ENCODE data around the gene GPER1. TPM values are rescaled to one million over a fixed set of nuclear protein-coding genes. Genes with fewer than 3 reads are reported as not detected.
"Not testable (repeated sequence)": the region's sequence is repeated elsewhere in the genome, so short reads cannot be mapped to it uniquely, and the experiment has no call there.

Gene GPER1
- total RNA-seq, 1 donor from 2014 or later: 26.0 TPM

GRCh38 chr7:1068013-1068412 lies 19.9 kb upstream of the GPER1 start:
- H3K4me1 ChIP-seq: peaks cover 14% of the 10 kb centered on the region
- no peaks in the 10 kb centered on the region for H3K36me3 ChIP-seq
- H3K4me3 ChIP-seq: no peak overlapping the region
- H3K9me3 ChIP-seq: no peaks in the 10 kb centered on the region
- DNase-seq (no peak), ATAC-seq (no peak)
- intact Hi-C loops (cut with DNase I): no loop called here
- no peak overlapping the region for H3K27ac ChIP-seq
- no peaks in the 10 kb centered on the region for H3K27me3 ChIP-seq (ENCODE audit: low read depth)
- TF ChIP-seq CTCF (IDR thresholded peaks at IDR 0.05): no peak

GRCh38 chr7:1068619-1069018 lies 19.3 kb upstream of the GPER1 start:
- no peaks in the 10 kb centered on the region for H3K27me3 ChIP-seq (ENCODE audit: low read depth)
- peaks cover 14% of the 10 kb centered on the region for H3K4me1 ChIP-seq
- H3K4me3 ChIP-seq: no peak overlapping the region
- no peak overlapping the region for H3K27ac ChIP-seq
- no peak for ATAC-seq
- no peaks in the 10 kb centered on the region for H3K9me3 ChIP-seq
- DNase-seq: no peak
- no peaks in the 10 kb centered on the region for H3K36me3 ChIP-seq
- intact Hi-C loops (cut with DNase I): no loop called here
- TF ChIP-seq CTCF (IDR thresholded peaks at IDR 0.05): no peak

GRCh38 chr7:1070544-1071011 lies 17.3 kb upstream of the GPER1 start:
- no peak for ATAC-seq
- intact Hi-C loops (cut with DNase I): no loop called here
- DNase-seq: no peak

GRCh38 chr7:1071731-1072254 lies 16.1 kb upstream of the GPER1 start:
- Histone ChIP-seq H3K27me3 (ENCODE audit: low read depth) (no peaks in the 10 kb centered on the region), H3K27ac (no peak overlapping the region), H3K4me1 (peaks cover 6% of the 10 kb centered on the region), H3K4me3 (no peak overlapping the region), H3K9me3 (no peaks in the 10 kb centered on the region), H3K36me3 (no peaks in the 10 kb centered on the region)
- ATAC-seq (no peak), DNase-seq (no peak)
- intact Hi-C loops (cut with DNase I): no loop called here
- TF ChIP-seq CTCF (IDR thresholded peaks at IDR 0.05): no peak

More at GRCh38 chr7:1070544-1071011, 17.3 kb upstream of the GPER1 start:
- Histone ChIP-seq H3K36me3 (no peaks in the 10 kb centered on the region), H3K27me3 (ENCODE audit: low read depth) (no peaks in the 10 kb centered on the region), H3K4me3 (no peak overlapping the region), H3K4me1 (peaks cover 7% of the 10 kb centered on the region), H3K9me3 (no peaks in the 10 kb centered on the region), H3K27ac (no peak overlapping the region)
- TF ChIP-seq CTCF (IDR thresholded peaks at IDR 0.05): no peak

GRCh38 chr7:1073142-1073977 lies 14.6 kb upstream of the GPER1 start:
- Histone ChIP-seq H3K4me1 (peaks cover 17% of the 10 kb centered on the region), H3K27me3 (ENCODE audit: low read depth) (no peaks in the 10 kb centered on the region), H3K4me3 (no peak overlapping the region), H3K9me3 (no peaks in the 10 kb centered on the region), H3K36me3 (no peaks in the 10 kb centered on the region), H3K27ac (no peak overlapping the region)
- ATAC-seq: peak; percentile 37 to 52
- no peak for TF ChIP-seq CTCF (IDR thresholded peaks at IDR 0.05)
- no peak for DNase-seq
- intact Hi-C loops (cut with DNase I): no loop called here

GRCh38 chr7:1074018-1074417 lies 13.9 kb upstream of the GPER1 start:
- intact Hi-C loops (cut with DNase I): not testable (repeated sequence)

More at GRCh38 chr7:1074018-1074417, 13.9 kb upstream of the GPER1 start:
- not testable (repeated sequence) for H3K4me3 ChIP-seq; H3K36me3 ChIP-seq; ATAC-seq; DNase-seq; H3K27ac ChIP-seq; H3K27me3 ChIP-seq (ENCODE audit: low read depth); H3K9me3 ChIP-seq
- peaks cover 24% of the 10 kb centered on the region for H3K4me1 ChIP-seq
